Measurements from ENCODE around the gene XRCC5. TPM values are rescaled to one million over a fixed set of nuclear protein-coding genes. Genes with fewer than 3 reads are reported as not detected.

Gene XRCC5
- total RNA-seq, 1 experiment from 2014 or later: 322 TPM

DNA sequence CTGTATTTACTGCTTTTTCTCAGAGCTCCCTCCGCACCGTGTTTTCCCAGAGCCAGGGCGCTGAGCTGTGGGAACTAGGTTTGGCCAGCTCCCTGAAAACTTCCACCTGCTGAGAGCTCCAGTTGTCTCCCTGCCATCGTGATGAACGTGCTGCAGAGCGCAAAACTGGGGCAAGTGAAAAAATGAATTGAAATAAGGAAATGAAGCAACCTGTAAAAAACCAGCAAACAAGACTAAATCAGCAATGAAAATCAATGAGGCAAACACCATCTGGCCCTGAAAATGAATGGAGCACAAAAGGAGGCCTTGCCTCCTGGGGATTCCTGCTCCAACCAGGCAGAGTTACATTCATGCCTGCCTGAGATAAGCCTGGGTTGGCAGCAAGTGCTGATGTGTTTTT is 133.2 kb downstream of the XRCC5 start:
- H3K27ac ChIP-seq (ENCODE audit: low read length): no peak overlapping the region
- no peaks in the 10 kb centered on the region for H3K9me3 ChIP-seq (ENCODE audit: control insufficient read depth, insufficient read depth, low read depth, low read length)
- H3K36me3 ChIP-seq (ENCODE audit: control insufficient read depth, insufficient read depth, low read length): no peaks in the 10 kb centered on the region
- DNase-seq (ENCODE audit: low read depth, low spot score) (no peak), ATAC-seq (no peak)
- ChIA-PET POLR2A (no interaction called here), CTCF (no interaction called here)
- in situ Hi-C loops (cut with HindIII; ENCODE audit: low pct_unique_long_range_greater_than_20kb, low sequenced_read_pairs): no loop called here
- no peaks in the 10 kb centered on the region for H3K4me1 ChIP-seq (ENCODE audit: control insufficient read depth, insufficient read depth, low read length)
- no peak for TF ChIP-seq SIN3A (IDR thresholded peaks at IDR 0.05; ENCODE audit: borderline replicate concordance, insufficient read depth, low read depth, low read length)
- TF ChIP-seq, protein P1, sequence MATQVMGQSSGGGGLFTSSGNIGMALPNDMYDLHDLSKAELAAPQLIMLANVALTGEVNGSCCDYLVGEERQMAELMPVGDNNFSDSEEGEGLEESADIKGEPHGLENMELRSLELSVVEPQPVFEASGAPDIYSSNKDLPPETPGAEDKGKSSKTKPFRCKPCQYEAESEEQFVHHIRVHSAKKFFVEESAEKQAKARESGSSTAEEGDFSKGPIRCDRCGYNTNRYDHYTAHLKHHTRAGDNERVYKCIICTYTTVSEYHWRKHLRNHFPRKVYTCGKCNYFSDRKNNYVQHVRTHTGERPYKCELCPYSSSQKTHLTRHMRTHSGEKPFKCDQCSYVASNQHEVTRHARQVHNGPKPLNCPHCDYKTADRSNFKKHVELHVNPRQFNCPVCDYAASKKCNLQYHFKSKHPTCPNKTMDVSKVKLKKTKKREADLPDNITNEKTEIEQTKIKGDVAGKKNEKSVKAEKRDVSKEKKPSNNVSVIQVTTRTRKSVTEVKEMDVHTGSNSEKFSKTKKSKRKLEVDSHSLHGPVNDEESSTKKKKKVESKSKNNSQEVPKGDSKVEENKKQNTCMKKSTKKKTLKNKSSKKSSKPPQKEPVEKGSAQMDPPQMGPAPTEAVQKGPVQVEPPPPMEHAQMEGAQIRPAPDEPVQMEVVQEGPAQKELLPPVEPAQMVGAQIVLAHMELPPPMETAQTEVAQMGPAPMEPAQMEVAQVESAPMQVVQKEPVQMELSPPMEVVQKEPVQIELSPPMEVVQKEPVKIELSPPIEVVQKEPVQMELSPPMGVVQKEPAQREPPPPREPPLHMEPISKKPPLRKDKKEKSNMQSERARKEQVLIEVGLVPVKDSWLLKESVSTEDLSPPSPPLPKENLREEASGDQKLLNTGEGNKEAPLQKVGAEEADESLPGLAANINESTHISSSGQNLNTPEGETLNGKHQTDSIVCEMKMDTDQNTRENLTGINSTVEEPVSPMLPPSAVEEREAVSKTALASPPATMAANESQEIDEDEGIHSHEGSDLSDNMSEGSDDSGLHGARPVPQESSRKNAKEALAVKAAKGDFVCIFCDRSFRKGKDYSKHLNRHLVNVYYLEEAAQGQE (IDR thresholded peaks at IDR 0.05; ENCODE audit: insufficient read depth in 1 of 2, low read depth in 2 of 2, low read length in 1 of 2): no peak
- TF ChIP-seq TCF7L2 (IDR thresholded peaks at IDR 0.05; ENCODE audit: low read depth, low read length): no peak
- TF ChIP-seq, protein P2, sequence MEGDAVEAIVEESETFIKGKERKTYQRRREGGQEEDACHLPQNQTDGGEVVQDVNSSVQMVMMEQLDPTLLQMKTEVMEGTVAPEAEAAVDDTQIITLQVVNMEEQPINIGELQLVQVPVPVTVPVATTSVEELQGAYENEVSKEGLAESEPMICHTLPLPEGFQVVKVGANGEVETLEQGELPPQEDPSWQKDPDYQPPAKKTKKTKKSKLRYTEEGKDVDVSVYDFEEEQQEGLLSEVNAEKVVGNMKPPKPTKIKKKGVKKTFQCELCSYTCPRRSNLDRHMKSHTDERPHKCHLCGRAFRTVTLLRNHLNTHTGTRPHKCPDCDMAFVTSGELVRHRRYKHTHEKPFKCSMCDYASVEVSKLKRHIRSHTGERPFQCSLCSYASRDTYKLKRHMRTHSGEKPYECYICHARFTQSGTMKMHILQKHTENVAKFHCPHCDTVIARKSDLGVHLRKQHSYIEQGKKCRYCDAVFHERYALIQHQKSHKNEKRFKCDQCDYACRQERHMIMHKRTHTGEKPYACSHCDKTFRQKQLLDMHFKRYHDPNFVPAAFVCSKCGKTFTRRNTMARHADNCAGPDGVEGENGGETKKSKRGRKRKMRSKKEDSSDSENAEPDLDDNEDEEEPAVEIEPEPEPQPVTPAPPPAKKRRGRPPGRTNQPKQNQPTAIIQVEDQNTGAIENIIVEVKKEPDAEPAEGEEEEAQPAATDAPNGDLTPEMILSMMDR (IDR thresholded peaks at IDR 0.05): no peak
- TF ChIP-seq POLR2AphosphoS5 (IDR thresholded peaks at IDR 0.05; ENCODE audit: low read depth, low read length): no peak
- no peaks in the 10 kb centered on the region for H3K27me3 ChIP-seq (ENCODE audit: control insufficient read depth, insufficient read depth, low read length)
- H3K4me3 ChIP-seq (ENCODE audit: low read depth in 2 of 2, low read length in 2 of 2): no peak overlapping the region
- intact Hi-C loops (cut with micrococcal nuclease; ENCODE audit: unreplicated experiment): no loop called here
- no TSS peak for BruUV-seq (replicated peaks)

DNA sequence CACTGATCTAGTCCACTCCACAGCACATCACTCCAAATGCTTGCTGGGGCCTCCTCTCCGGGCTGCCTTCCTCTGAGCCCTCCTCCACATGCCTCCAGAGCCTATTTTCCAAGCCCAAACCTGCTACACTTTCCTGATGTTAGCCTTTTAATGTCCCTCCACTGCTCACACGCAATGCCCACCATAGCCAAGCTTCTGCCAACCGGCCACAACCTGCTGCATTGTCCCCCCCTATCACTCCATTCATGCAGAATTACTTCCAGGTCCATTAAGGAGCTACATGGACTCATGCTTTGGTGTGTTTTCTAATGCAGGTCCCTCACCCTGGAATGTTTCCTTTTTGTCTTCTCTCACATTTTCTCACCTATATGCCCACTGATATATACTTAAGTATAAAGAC is 133.9 kb downstream of the XRCC5 start:
- Histone ChIP-seq H3K9me3 (ENCODE audit: control insufficient read depth, insufficient read depth, low read depth, low read length) (no peaks in the 10 kb centered on the region), H3K27ac (ENCODE audit: low read length) (no peak overlapping the region), H3K4me1 (ENCODE audit: control insufficient read depth, insufficient read depth, low read length) (no peaks in the 10 kb centered on the region), H3K36me3 (ENCODE audit: control insufficient read depth, insufficient read depth, low read length) (no peaks in the 10 kb centered on the region), H3K27me3 (ENCODE audit: control insufficient read depth, insufficient read depth, low read length) (no peaks in the 10 kb centered on the region), H3K4me3 (ENCODE audit: low read depth in 2 of 2, low read length in 2 of 2) (no peak overlapping the region)
- ChIA-PET POLR2A (no interaction called here), CTCF (no interaction called here)
- ATAC-seq (no peak), DNase-seq (ENCODE audit: low read depth, low spot score) (no peak)
- in situ Hi-C loops (cut with HindIII; ENCODE audit: low pct_unique_long_range_greater_than_20kb, low sequenced_read_pairs) (no loop called here), intact Hi-C loops (cut with micrococcal nuclease; ENCODE audit: unreplicated experiment) (no loop called here)
- BruUV-seq (replicated peaks): no TSS peak
- TF ChIP-seq, protein P2 (IDR thresholded peaks at IDR 0.05): no peak
- TF ChIP-seq TCF7L2 (IDR thresholded peaks at IDR 0.05; ENCODE audit: low read depth, low read length) (no peak), POLR2AphosphoS5 (IDR thresholded peaks at IDR 0.05; ENCODE audit: low read depth, low read length) (no peak), SIN3A (IDR thresholded peaks at IDR 0.05; ENCODE audit: borderline replicate concordance, insufficient read depth, low read depth, low read length) (no peak)
- TF ChIP-seq, protein P1 (IDR thresholded peaks at IDR 0.05; ENCODE audit: insufficient read depth in 1 of 2, low read depth in 2 of 2, low read length in 1 of 2): no peak
